ENCODE results near the gene PDGFB. TPM values are rescaled to one million over a fixed set of nuclear protein-coding genes. Genes with fewer than 3 reads are reported as not detected.

PDGFB gene
- total RNA-seq, 2 experiments from 2014 or later = 0.89 to 1.1 TPM

GRCh38 chr22:39238966-39239505, 5.7 kb downstream of the PDGFB start:
- no peak overlapping the region for H3K4me3 Mint-ChIP-seq
- no peaks in the 10 kb centered on the region for H3K36me3 Mint-ChIP-seq (ENCODE audit: low read depth)
- DNase-seq = no peak
- H3K27ac Mint-ChIP-seq = no peak overlapping the region
- POLR2A ChIA-PET = no interaction called here
- CTCF ChIA-PET = interaction anchor here (1.0 kb wide), 2 partner anchors 8 to 23 kb away, joined by 3 read pairs; no protein-coding TSS in a partner anchor
- H3K9me3 Mint-ChIP-seq = no peaks in the 10 kb centered on the region
- peaks cover 59% of the 10 kb centered on the region for H3K27me3 Mint-ChIP-seq
- peaks cover 58% of the 10 kb centered on the region for H3K4me1 Mint-ChIP-seq

- H3K36me3 Mint-ChIP-seq (ENCODE audit: low read depth) = no peaks in the 10 kb centered on the region
- POLR2A ChIA-PET = no interaction called here
- H3K9me3 Mint-ChIP-seq = no peaks in the 10 kb centered on the region
- H3K27me3 Mint-ChIP-seq = peaks cover 58% of the 10 kb centered on the region
- H3K27ac Mint-ChIP-seq = no peak overlapping the region
- DNase-seq = no peak
- no peak overlapping the region for H3K4me3 Mint-ChIP-seq
- CTCF ChIA-PET = interaction anchor here (1.0 kb wide), 1 partner anchor 23 kb away, joined by 3 read pairs; no protein-coding TSS in a partner anchor
- H3K4me1 Mint-ChIP-seq = peaks cover 57% of the 10 kb centered on the region
These were observed 6.2 kb downstream of the PDGFB start for GRCh38 chr22:39238561-39238960.

GRCh38 chr22:39238101-39238466, 6.7 kb downstream of the PDGFB start:
- H3K4me1 Mint-ChIP-seq = peaks cover 55% of the 10 kb centered on the region
- ChIA-PET CTCF (no interaction called here), POLR2A (no interaction called here)
- DNase-seq = no peak
- H3K27ac Mint-ChIP-seq = no peak overlapping the region
- no peaks in the 10 kb centered on the region for H3K36me3 Mint-ChIP-seq (ENCODE audit: low read depth)
- peaks cover 61% of the 10 kb centered on the region for H3K27me3 Mint-ChIP-seq
- H3K9me3 Mint-ChIP-seq = no peaks in the 10 kb centered on the region
- H3K4me3 Mint-ChIP-seq = no peak overlapping the region

- Mint-ChIP-seq H3K27ac (no peak overlapping the region), H3K4me1 (peaks cover 51% of the 10 kb centered on the region), H3K9me3 (no peaks in the 10 kb centered on the region), H3K4me3 (no peak overlapping the region), H3K27me3 (peaks cover 61% of the 10 kb centered on the region), H3K36me3 (ENCODE audit: low read depth) (no peaks in the 10 kb centered on the region)
- POLR2A ChIA-PET = no interaction called here
- DNase-seq = no peak
- CTCF ChIA-PET = interaction anchor here (1.8 to 1.9 kb wide), 2 partner anchors 10 to 13 kb away, joined by 5 to 7 read pairs; no protein-coding TSS in a partner anchor
These were observed 7.3 kb downstream of the PDGFB start for GRCh38 chr22:39237318-39238100.

- CTCF ChIA-PET = interaction anchor here (0.9 to 1.9 kb wide), 3 partner anchors 10 to 14 kb away, joined by 4 to 7 read pairs (median 5); no protein-coding TSS in a partner anchor
- Mint-ChIP-seq H3K4me3 (no peak overlapping the region), H3K4me1 (peaks cover 49% of the 10 kb centered on the region)
These were observed 8.2 kb downstream of the PDGFB start for GRCh38 chr22:39236321-39237317.

GRCh38 chr22:39234867-39235687, 9.7 kb downstream of the PDGFB start:
- no peak overlapping the region for H3K4me3 Mint-ChIP-seq
- ChIA-PET POLR2A (no interaction called here), CTCF (interaction anchor here (0.9 to 1.8 kb wide), 2 partner anchors 12 to 15 kb away, joined by 4 to 5 read pairs; no protein-coding TSS in a partner anchor)
- no peaks in the 10 kb centered on the region for H3K36me3 Mint-ChIP-seq (ENCODE audit: low read depth)
- H3K27ac Mint-ChIP-seq = no peak overlapping the region
- peaks cover 63% of the 10 kb centered on the region for H3K27me3 Mint-ChIP-seq
- peaks cover 33% of the 10 kb centered on the region for H3K4me1 Mint-ChIP-seq
- no peak for DNase-seq
- no peaks in the 10 kb centered on the region for H3K9me3 Mint-ChIP-seq

More at GRCh38 chr22:39236321-39237317, 8.2 kb downstream of the PDGFB start:
- POLR2A ChIA-PET = no interaction called here
- peaks cover 64% of the 10 kb centered on the region for H3K27me3 Mint-ChIP-seq
- no peak overlapping the region for H3K27ac Mint-ChIP-seq
- peak; percentile 54 for DNase-seq
- no peaks in the 10 kb centered on the region for H3K36me3 Mint-ChIP-seq (ENCODE audit: low read depth)
- no peaks in the 10 kb centered on the region for H3K9me3 Mint-ChIP-seq

GRCh38 chr22:39234472-39234787, 10.4 kb downstream of the PDGFB start:
- Mint-ChIP-seq H3K27ac (no peak overlapping the region), H3K36me3 (ENCODE audit: low read depth) (no peaks in the 10 kb centered on the region), H3K4me3 (no peak overlapping the region), H3K4me1 (peaks cover 27% of the 10 kb centered on the region), H3K27me3 (peaks cover 66% of the 10 kb centered on the region), H3K9me3 (no peaks in the 10 kb centered on the region)
- CTCF ChIA-PET = interaction anchor here (0.8 kb wide), 1 partner anchor 13 kb away, joined by 3 read pairs; no protein-coding TSS in a partner anchor
- POLR2A ChIA-PET = no interaction called here
- no peak for DNase-seq

- H3K9me3 Mint-ChIP-seq = no peaks in the 10 kb centered on the region
- ChIA-PET CTCF (interaction anchor here (0.8 kb wide), 1 partner anchor 12 kb away, joined by 3 read pairs; no protein-coding TSS in a partner anchor), POLR2A (no interaction called here)
- peaks cover 24% of the 10 kb centered on the region for H3K4me1 Mint-ChIP-seq
- peaks cover 67% of the 10 kb centered on the region for H3K27me3 Mint-ChIP-seq
- H3K36me3 Mint-ChIP-seq (ENCODE audit: low read depth) = no peaks in the 10 kb centered on the region
- DNase-seq = no peak
- no peak overlapping the region for H3K27ac Mint-ChIP-seq
- no peak overlapping the region for H3K4me3 Mint-ChIP-seq
These were observed 10.9 kb downstream of the PDGFB start for GRCh38 chr22:39233710-39234471.

GRCh38 chr22:39232806-39233709, 11.7 kb downstream of the PDGFB start:
- DNase-seq = no peak
- H3K27me3 Mint-ChIP-seq = peaks cover 64% of the 10 kb centered on the region
- CTCF ChIA-PET = no interaction called here

GRCh38 chr22:39232246-39232645, 12.5 kb downstream of the PDGFB start:
- H3K27me3 Mint-ChIP-seq = peaks cover 56% of the 10 kb centered on the region
- POLR2A ChIA-PET = no interaction called here

More at GRCh38 chr22:39232806-39233709, 11.7 kb downstream of the PDGFB start:
- Mint-ChIP-seq H3K27ac (no peak overlapping the region), H3K4me1 (peaks cover 24% of the 10 kb centered on the region), H3K4me3 (no peak overlapping the region), H3K36me3 (ENCODE audit: low read depth) (no peaks in the 10 kb centered on the region), H3K9me3 (no peaks in the 10 kb centered on the region)
- POLR2A ChIA-PET = no interaction called here

More at GRCh38 chr22:39232246-39232645, 12.5 kb downstream of the PDGFB start:
- H3K36me3 Mint-ChIP-seq (ENCODE audit: low read depth) = no peaks in the 10 kb centered on the region
- no peak for DNase-seq
- H3K4me3 Mint-ChIP-seq = no peak overlapping the region
- peaks cover 20% of the 10 kb centered on the region for H3K4me1 Mint-ChIP-seq
- H3K27ac Mint-ChIP-seq = no peak overlapping the region
- H3K9me3 Mint-ChIP-seq = no peaks in the 10 kb centered on the region
- CTCF ChIA-PET = interaction anchor here (0.5 kb wide), 1 partner anchor 119 kb away, joined by 4 read pairs; no protein-coding TSS in a partner anchor
